Gastroesophageal sphincter (tissue), 4 donors: Measurements from ENCODE around the gene FNIP2. TPM values are rescaled to one million over a fixed set of nuclear protein-coding genes. Genes with fewer than 3 reads are reported as not detected.
"Not testable (repeated sequence)": the region's sequence is repeated elsewhere in the genome, so short reads cannot be mapped to it uniquely, and the experiment has no call there.

Experiments used
- ATAC-seq: fragments of 150-250 bp; one replicate; pipeline ENCODE4 v1.9.1; 2016; ENCODE audit warnings: mild to moderate bottlenecking, moderate library complexity
- H3K27ac ChIP-seq, 4 donors: fragments of 200-600 bp; sonication (generic) in 3 of 4; 1 replicate in 3 of 4; 2 replicates in 1 of 4; pipeline ENCODE4 v1.5.1; 2016 to 2019
- H3K27me3 ChIP-seq: fragments of 200-600 bp; sonication (generic); one replicate; pipeline ENCODE4 v1.5.1; 2019
- H3K36me3 ChIP-seq, 2 donors: fragments of 200-600 bp; sonication (generic); one replicate each; pipeline ENCODE4 v1.5.1; 2019; ENCODE audit warnings: control low read depth in 1 of 2
- H3K4me1 ChIP-seq, 3 donors: fragments of 200-600 bp; sonication (generic); 1 replicate in 2 of 3; 2 replicates in 1 of 3; pipeline ENCODE4 v1.5.1; 2016 to 2019; ENCODE audit warnings: control low read depth in 2 of 3
- H3K4me3 ChIP-seq, 2 donors: fragments of 200-600 bp; sonication (generic); one replicate each; pipeline ENCODE4 v1.5.1; 2019; ENCODE audit warnings: mild to moderate bottlenecking in 1 of 2, moderate library complexity in 1 of 2
- H3K9me3 ChIP-seq, 3 donors: fragments of 200-600 bp; sonication (generic); one replicate each; pipeline ENCODE4 v1.5.1; 2017 to 2019; ENCODE audit warnings: control low read depth in 2 of 3
- EP300 ChIP-seq: sonication (generic); formaldehyde crosslinking; IDR thresholded peaks from one replicate; pipeline ENCODE4 v1.6.1; 2017; ENCODE audit warnings: antibody characterized with exemption, mild to moderate bottlenecking
- POLR2A ChIP-seq, 2 donors: fragments of 450-650 bp; IDR thresholded peaks; one replicate each; pipeline ENCODE4 v1.6.1; 2017; ENCODE audit warnings: antibody characterized with exemption in 2 of 2, mild to moderate bottlenecking in 2 of 2, moderate library complexity in 1 of 2
- POLR2AphosphoS5 ChIP-seq: sonication (generic); formaldehyde crosslinking; IDR thresholded peaks from one replicate; pipeline ENCODE4 v1.6.1; 2017; ENCODE audit warnings: antibody characterized with exemption
- WGBS, 2 donors: methylation state at CpG; one replicate each; pipeline ENCODE4 v1.1.5; 2018; ENCODE audit warnings: low coverage in 1 of 2; 5-methylcytosine and 5-hydroxymethylcytosine counted together
- total RNA-seq, 4 donors: library from RNA; depleted of rRNA; stranded (reverse); fragments of >200 nt; gene quantifications; one replicate each; pipeline ENCODE4 v1.1.0, GENCODE V29; 2016
- TF ChIP-seq, protein P1 (sequence below), 4 experiments: fragments of 200-600 bp in 2 of 4; fragments of 450-650 bp in 2 of 4; sonication (generic) in 1 of 4; IDR thresholded peaks; one replicate each; pipeline ENCODE4 v1.5.1; 2017 to 2019; ENCODE audit warnings: antibody characterized with exemption in 4 of 4, mild to moderate bottlenecking in 2 of 4, moderate library complexity in 2 of 4

The FNIP2 gene
- total RNA-seq, 4 donors from 2014 or later = 53.0 to 135 (median 70.5) TPM

DNA sequence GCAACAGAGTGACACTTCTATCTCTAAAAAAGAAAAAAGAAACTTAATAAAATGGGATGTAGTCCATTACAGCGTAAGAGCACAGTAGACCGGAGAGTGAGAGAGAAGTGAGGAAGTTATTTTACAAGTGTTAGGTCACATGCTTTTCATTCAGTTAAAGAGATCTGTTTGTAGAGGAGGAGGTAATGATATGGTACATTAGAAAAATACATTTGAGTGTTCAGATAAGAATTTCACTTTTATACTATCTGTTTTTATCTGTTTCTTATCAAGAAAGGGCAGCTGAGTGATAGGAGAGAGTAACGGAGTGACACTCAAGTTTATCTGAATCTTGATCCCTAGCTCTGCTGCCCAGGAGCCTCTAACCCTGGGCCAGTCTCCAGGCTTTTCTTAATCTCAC is 38.9 kb downstream of the FNIP2 start:
- peak overlapping the region in 2 of 4 donors; percentile 67 to 83 for H3K27ac ChIP-seq
- no peak for ATAC-seq
- no peaks in the 10 kb centered on the region for H3K9me3 ChIP-seq
- H3K4me3 ChIP-seq = no peak overlapping the region
- TF ChIP-seq, protein P1, sequence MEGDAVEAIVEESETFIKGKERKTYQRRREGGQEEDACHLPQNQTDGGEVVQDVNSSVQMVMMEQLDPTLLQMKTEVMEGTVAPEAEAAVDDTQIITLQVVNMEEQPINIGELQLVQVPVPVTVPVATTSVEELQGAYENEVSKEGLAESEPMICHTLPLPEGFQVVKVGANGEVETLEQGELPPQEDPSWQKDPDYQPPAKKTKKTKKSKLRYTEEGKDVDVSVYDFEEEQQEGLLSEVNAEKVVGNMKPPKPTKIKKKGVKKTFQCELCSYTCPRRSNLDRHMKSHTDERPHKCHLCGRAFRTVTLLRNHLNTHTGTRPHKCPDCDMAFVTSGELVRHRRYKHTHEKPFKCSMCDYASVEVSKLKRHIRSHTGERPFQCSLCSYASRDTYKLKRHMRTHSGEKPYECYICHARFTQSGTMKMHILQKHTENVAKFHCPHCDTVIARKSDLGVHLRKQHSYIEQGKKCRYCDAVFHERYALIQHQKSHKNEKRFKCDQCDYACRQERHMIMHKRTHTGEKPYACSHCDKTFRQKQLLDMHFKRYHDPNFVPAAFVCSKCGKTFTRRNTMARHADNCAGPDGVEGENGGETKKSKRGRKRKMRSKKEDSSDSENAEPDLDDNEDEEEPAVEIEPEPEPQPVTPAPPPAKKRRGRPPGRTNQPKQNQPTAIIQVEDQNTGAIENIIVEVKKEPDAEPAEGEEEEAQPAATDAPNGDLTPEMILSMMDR (IDR thresholded peaks at IDR 0.05) = no peak
- TF ChIP-seq EP300 = no peak
- no peak for TF ChIP-seq POLR2AphosphoS5
- no peak for TF ChIP-seq POLR2A (IDR thresholded peaks at IDR 0.05)
- H3K36me3 ChIP-seq = no peaks in the 10 kb centered on the region
- H3K27me3 ChIP-seq = no peaks in the 10 kb centered on the region
- WGBS, 2 donors = 64 to 75% methylated on average over 2 to 3 of the region's 3 CpGs
- peaks cover 22 to 98% (median 33%) of the 10 kb centered on the region in 3 donors for H3K4me1 ChIP-seq

DNA sequence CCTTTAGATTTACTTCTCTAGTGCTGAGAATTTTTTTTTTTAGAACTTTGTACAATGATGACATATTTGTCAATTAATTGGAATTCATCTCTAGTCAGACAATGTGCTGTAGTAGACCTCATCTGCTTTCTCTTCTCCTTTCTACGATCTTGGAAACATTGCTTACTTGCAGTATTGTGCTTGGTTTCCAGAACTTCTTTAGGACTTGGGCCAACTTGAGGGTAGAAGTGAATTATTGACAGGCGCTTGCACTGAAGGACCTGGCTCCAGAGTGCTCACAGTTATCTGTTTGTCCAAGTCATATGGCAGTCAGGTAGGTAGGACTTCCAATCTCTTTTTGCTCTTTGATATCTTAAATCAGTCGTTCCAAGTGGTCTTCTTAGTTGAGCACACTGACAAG is 39.6 kb downstream of the FNIP2 start:
- Histone ChIP-seq H3K4me1 (peaks cover 22 to 93% (median 33%) of the 10 kb centered on the region in 3 donors), H3K27me3 (no peaks in the 10 kb centered on the region), H3K4me3 (no peak overlapping the region), H3K36me3 (no peaks in the 10 kb centered on the region), H3K27ac (peak overlapping the region in 2 of 4 donors; percentile 77 to 83), H3K9me3 (no peaks in the 10 kb centered on the region)
- TF ChIP-seq EP300 = no peak
- TF ChIP-seq POLR2A (IDR thresholded peaks at IDR 0.05) = no peak
- ATAC-seq = no peak
- WGBS, 2 donors = 72 to 76% methylated on average over 2 to 3 of the region's 3 CpGs

DNA sequence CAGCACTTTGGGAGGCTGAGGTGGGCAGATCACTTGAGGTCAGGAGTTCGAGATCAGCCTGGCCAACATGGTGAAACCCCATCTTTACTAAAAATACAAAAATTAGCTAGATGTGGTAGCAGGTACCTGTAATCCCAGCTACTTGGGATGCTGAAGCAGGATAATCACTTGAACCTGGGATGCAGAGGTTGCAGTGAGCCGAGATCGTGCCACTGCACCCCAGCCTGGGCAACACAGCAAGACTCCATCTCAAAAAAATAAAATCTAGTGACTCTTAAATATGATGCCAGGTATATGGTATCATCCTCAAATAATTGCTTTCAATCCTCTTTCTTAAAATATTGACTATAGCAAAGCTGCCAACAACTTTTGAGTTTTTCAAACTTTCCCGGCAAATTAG is 40.4 kb downstream of the FNIP2 start:
- H3K9me3 ChIP-seq, ATAC-seq, H3K4me3 ChIP-seq, H3K27me3 ChIP-seq, H3K36me3 ChIP-seq: not testable (repeated sequence)
- WGBS, 2 donors = 80 to 81% methylated on average over 4 of the region's 4 CpGs
- H3K27ac ChIP-seq = peak overlapping the region; percentile 77 to 89 (median 85)
- H3K4me1 ChIP-seq = peaks cover 25 to 93% (median 33%) of the 10 kb centered on the region in 3 donors

DNA sequence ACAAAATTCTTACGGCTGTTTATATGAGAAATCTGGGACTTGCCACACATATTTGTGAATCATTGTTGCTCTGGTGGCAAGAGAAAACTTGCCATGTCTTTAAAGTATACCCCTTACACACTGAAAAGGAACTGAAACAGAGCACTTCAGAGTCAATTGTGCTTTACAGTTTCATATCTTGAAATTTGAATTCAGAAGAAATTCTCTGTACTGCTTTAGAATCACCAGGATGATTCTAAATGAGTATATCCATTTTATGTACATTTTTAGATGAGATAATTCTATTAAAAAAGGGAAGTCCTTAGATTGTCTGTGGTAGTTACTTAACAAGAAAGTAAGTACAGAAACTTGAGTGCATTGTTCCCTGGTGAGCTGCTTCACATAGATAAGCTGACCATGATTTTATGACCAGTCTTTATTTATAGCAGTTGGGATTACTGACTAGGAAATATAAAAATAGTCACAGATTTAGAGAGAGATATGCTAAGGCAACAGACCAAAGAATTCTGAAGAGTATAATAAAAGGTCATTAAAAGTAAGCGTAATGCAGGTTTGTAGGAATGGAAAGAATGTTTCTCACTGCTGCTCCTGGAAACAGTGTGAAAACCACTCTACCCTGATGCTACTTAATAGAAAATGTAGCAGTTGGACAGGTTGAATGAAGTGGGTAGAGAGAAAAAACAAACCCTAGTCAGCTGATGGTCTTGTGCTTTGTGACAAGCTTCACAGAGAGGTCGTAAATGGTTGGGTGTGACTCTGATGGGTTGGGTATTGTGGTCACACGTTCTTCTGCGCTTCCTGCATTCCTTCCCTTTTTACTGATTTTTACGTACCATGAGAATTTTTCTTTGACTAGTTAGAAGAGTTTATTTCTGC is 41.0 kb downstream of the FNIP2 start:
- ATAC-seq = peak; percentile 49
- WGBS, 2 donors = 11 to 17% methylated on average over 6 of the region's 6 CpGs
- no peaks in the 10 kb centered on the region for H3K9me3 ChIP-seq
- no peak overlapping the region for H3K4me3 ChIP-seq
- H3K27ac ChIP-seq = peak overlapping the region; percentile 77 to 89 (median 85)
- peaks cover 30 to 93% (median 33%) of the 10 kb centered on the region in 3 donors for H3K4me1 ChIP-seq
- H3K36me3 ChIP-seq = no peaks in the 10 kb centered on the region
- H3K27me3 ChIP-seq = no peaks in the 10 kb centered on the region
- no peak for TF ChIP-seq POLR2A (IDR thresholded peaks at IDR 0.05)
- TF ChIP-seq POLR2AphosphoS5 = peak; percentile 15
- TF ChIP-seq EP300 = no peak

DNA sequence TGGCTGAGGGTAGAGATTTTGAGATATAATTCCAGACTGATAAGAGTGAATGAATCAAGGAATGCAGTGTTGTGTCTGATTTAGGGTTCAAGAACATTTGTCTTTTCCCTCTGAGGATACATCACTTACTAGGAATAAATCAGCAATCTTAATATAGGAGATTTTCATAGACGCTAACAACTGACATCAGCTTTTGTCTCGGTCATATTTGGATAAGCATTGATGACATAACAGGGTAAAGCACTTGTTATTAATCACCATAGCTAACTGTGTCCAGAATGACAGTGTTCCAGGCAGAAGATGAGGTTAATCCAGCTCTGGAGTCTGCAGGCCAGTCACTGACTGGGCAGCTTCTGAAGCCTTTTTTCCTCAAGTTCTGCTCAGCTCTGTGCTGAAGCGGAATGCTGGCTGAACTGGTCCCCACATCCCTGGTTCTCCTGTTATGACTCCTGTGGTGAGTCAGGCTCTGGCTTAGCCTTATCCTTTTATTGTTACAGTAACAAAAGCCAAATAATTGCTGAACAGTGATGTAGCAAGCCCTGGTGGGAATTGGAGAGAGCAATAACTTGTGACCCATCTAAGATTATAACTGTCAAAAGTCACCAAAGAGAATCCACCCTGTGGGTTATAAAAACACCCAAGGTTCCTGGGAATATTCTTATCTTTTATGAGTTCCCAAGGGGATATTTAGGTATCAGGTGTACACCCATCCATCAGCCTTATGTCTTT is 41.8 kb downstream of the FNIP2 start:
- WGBS, 2 donors = 2 to 7% methylated on average over 3 of the region's 3 CpGs
- TF ChIP-seq POLR2AphosphoS5 (peak; percentile 83), EP300 (no peak)
- peak; percentile 93 for ATAC-seq
- peaks cover 29 to 87% (median 33%) of the 10 kb centered on the region in 3 donors for H3K4me1 ChIP-seq
- no peaks in the 10 kb centered on the region for H3K9me3 ChIP-seq
- no peaks in the 10 kb centered on the region for H3K27me3 ChIP-seq
- no peak overlapping the region for H3K4me3 ChIP-seq
- H3K36me3 ChIP-seq = no peaks in the 10 kb centered on the region
- H3K27ac ChIP-seq = peak overlapping the region; percentile 77 to 89 (median 85)

DNA sequence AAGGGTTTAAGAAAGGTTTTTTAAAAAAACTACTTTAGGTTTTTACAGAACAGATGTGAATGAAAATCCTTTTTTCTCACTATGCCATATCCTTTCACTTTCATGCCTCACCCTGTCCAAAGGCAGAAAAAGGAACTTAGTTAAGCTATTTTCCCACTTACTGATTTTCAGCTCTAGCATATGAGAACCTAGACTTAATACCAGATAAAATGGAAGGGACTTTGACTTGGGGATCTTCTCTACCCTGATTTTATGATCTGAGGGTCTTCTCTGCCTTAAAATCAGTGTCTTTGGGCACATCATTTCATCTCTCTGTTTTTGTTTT is 42.4 kb downstream of the FNIP2 start:
- TF ChIP-seq POLR2A (IDR thresholded peaks at IDR 0.05) (no peak), POLR2AphosphoS5 (no peak), EP300 (no peak)
- TF ChIP-seq, protein P1 (IDR thresholded peaks at IDR 0.05) = no peak
- no peaks in the 10 kb centered on the region for H3K27me3 ChIP-seq
- H3K4me3 ChIP-seq = no peak overlapping the region
- peaks cover 29 to 82% (median 33%) of the 10 kb centered on the region in 3 donors for H3K4me1 ChIP-seq
- H3K27ac ChIP-seq = peak overlapping the region; percentile 77 to 89 (median 85)
- H3K36me3 ChIP-seq = no peaks in the 10 kb centered on the region
- ATAC-seq = no peak
- H3K9me3 ChIP-seq = no peaks in the 10 kb centered on the region
